Stimulated activated CD8-positive, alpha-beta memory T cell treated with anti-CD3 and anti-CD28 coated beads, Interleukin-7, amount 100 ng/mL, for 4 hours (primary cell): ENCODE data around the gene BHLHA9.

Experiments
- DNase-seq, 2 donors: peaks; one replicate each; pipeline ENCODE4 v3.0.0-alpha.2; 2020; ENCODE audit warnings: low read depth in 2 of 2

The BHLHA9 gene

GRCh38 chr17:1255041-1255440, 15.2 kb upstream of the BHLHA9 start:
- DNase-seq = no peak

- DNase-seq = no peak
Observed at GRCh38 chr17:1256699-1257098, 13.5 kb upstream of the BHLHA9 start.

- no peak for DNase-seq
Observed at GRCh38 chr17:1260086-1260769, 10.0 kb upstream of the BHLHA9 start.

- no peak for DNase-seq
Observed at GRCh38 chr17:1260770-1261161, 9.5 kb upstream of the BHLHA9 start.

GRCh38 chr17:1264196-1264595, 6.0 kb upstream of the BHLHA9 start:
- DNase-seq = no peak

- no peak for DNase-seq
Observed at GRCh38 chr17:1267471-1267943, 2.7 kb upstream of the BHLHA9 start.

GRCh38 chr17:1271030-1271423, 783 bp downstream of the BHLHA9 start:
- no peak for DNase-seq

- DNase-seq = no peak
Observed at GRCh38 chr17:1271441-1271840, 1.2 kb downstream of the BHLHA9 start.

GRCh38 chr17:1272701-1273100, 2.5 kb downstream of the BHLHA9 start:
- DNase-seq = no peak

- DNase-seq = no peak
Observed at GRCh38 chr17:1273492-1274244, 3.4 kb downstream of the BHLHA9 start.

GRCh38 chr17:1274245-1274608, 4.0 kb downstream of the BHLHA9 start:
- no peak for DNase-seq

- DNase-seq = no peak
Observed at GRCh38 chr17:1275205-1275961, 5.1 kb downstream of the BHLHA9 start.

- DNase-seq = peak; percentile 33 to 45
Observed at GRCh38 chr17:1275962-1276736, 5.9 kb downstream of the BHLHA9 start.

GRCh38 chr17:1280652-1281051, 10.4 kb downstream of the BHLHA9 start:
- DNase-seq = no peak

GRCh38 chr17:1286379-1287106, 16.3 kb downstream of the BHLHA9 start:
- DNase-seq = no peak

- no peak for DNase-seq
Observed at GRCh38 chr17:1289695-1290094, 19.5 kb downstream of the BHLHA9 start.

- DNase-seq = no peak
Observed at GRCh38 chr17:1290676-1291075, 20.4 kb downstream of the BHLHA9 start.

GRCh38 chr17:1294157-1294717, 24.0 kb downstream of the BHLHA9 start:
- DNase-seq = peak; percentile 69 to 71

GRCh38 chr17:1298606-1299005, 28.4 kb downstream of the BHLHA9 start:
- peak; percentile 16 to 35 for DNase-seq

- no peak for DNase-seq
Observed at GRCh38 chr17:1299552-1300370, 29.5 kb downstream of the BHLHA9 start.
